HG02943 (cell line): ENCODE data around the gene CSNK2A1.
"Not testable (repeated sequence)": the region's sequence is repeated elsewhere in the genome, so short reads cannot be mapped to it uniquely, and the experiment has no call there.

Experiments
- ATAC-seq: cut with Tn5 transposase; IDR thresholded peaks from one replicate; pipeline ENCODE4 v1.9.1; 2021; ENCODE audit warnings: mild to moderate bottlenecking, low read depth, moderate library complexity; ENCODE audit not compliant: unreplicated experiment

The CSNK2A1 gene

DNA sequence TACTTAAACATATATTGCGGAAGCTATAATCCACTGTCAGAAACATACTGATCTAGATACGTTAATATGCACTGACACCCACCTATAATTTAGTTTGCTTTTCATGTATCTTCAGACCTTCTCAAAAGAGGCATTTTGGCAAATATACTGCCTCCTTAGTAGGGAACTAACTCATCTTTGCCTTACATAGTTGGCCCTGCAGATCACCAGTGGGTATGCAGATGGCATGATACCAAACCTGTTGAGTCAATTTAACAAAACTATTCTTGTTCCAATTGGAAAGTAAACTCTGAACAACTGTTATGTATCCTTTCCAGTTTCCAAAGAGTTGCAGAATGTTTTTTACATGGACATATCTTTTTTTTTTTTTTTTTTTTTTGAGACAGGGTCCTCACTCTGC, 45.6 kb downstream of the CSNK2A1 start:
- ATAC-seq: no peak

DNA sequence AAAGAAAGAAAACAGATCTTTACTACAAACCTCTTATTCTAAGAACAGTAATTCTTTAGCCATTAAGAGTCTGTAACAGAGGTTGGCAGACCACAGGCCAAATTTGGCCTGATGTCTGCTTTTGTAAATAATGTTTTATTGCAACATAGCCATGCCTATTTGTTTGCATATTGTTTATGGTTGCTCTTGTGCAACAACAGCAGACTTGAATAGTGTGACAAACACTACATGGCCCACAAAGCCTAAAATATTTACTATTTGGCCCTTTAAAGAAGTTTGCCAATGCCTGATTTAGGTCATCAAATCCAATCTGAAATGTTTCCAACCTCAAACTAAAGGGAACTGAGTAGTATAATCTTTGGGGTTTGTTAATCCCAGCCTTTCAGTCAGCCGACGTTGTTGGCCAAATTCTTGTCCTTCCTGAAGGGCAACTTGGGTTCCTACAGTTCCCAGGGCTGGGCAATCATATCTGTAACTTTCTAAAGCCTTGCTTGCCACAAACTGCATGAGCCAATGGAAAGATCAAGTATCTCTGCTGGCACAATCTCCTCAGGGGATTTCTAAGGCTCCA, 47.4 kb downstream of the CSNK2A1 start:
- no peak for ATAC-seq

GRCh38 chr20:492159-492558, 51.4 kb downstream of the CSNK2A1 start:
- no peak for ATAC-seq

GRCh38 chr20:487655-488054, 55.9 kb downstream of the CSNK2A1 start:
- ATAC-seq: no peak

GRCh38 chr20:483815-484644, 59.6 kb downstream of the CSNK2A1 start:
- no peak for ATAC-seq

GRCh38 chr20:481167-481566, 62.4 kb downstream of the CSNK2A1 start:
- no peak for ATAC-seq

- ATAC-seq: no peak
Observed at GRCh38 chr20:480044-480443, 63.5 kb downstream of the CSNK2A1 start.

GRCh38 chr20:479487-479886, 64.1 kb downstream of the CSNK2A1 start:
- no peak for ATAC-seq

DNA sequence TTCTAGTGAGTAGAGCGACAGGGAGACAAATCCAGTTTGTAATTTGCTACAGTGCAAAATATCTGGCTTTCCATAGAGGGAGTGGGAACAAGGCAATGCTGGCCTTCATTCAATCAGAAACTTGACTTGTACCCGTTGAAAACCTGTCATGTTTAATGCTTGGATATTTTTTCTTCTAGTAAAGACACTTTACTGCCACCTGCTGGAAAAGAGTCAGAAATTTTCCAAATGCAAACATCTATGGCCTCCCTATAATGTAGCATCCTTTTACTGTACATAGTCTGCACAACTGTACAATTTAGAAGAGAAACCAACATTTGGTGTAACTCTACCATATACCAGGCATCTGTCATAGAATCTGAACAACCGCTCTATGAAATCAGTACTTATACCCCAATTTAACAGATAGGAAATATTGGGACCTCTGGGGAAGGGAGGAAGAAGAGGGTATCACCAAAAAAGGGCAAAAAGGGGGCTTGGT, 64.6 kb downstream of the CSNK2A1 start:
- no peak for ATAC-seq

- no peak for ATAC-seq
Observed at GRCh38 chr20:478010-478948, 65.3 kb downstream of the CSNK2A1 start.

- not testable (repeated sequence) for ATAC-seq
Observed at GRCh38 chr20:476561-477249, 66.9 kb downstream of the CSNK2A1 start.

GRCh38 chr20:475463-476357, 67.9 kb downstream of the CSNK2A1 start:
- ATAC-seq: no peak

GRCh38 chr20:474581-474980, 69.0 kb downstream of the CSNK2A1 start:
- no peak for ATAC-seq

GRCh38 chr20:472889-473292, 70.7 kb downstream of the CSNK2A1 start:
- ATAC-seq: no peak

DNA sequence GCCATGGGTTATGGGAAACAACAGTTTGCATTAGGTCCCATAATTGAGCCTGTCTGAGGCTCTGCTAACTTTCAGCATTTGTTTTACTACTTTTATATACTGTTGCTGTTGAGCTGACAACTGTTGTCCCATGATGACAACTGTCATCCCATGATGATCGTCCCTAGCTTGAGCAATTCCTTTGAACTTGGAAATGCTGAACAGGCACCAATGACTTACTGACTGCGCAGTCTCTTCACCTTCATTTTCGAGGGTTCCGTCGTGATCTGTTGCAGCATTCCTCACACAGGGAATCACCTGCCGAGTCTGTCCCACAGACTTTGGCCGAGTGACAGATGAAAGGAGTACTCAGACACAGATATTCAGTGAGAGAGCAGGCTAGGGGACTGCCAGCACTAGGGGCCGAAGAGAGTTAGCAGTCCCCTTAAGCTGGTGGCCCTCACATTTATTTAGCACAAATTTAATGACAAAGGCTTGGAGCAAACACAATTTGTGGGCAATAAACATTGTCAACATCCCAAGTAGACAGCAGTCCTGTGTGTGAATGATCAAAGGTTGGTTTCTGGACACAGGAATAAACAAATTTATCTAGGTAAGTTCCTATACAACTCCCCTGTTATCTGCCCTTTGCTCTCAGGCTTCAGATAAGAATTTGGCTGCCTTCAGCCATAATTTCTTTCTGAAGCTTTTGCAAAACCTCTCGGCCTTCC, 71.3 kb downstream of the CSNK2A1 start:
- no peak for ATAC-seq

GRCh38 chr20:469746-470490, 73.7 kb downstream of the CSNK2A1 start:
- no peak for ATAC-seq

DNA sequence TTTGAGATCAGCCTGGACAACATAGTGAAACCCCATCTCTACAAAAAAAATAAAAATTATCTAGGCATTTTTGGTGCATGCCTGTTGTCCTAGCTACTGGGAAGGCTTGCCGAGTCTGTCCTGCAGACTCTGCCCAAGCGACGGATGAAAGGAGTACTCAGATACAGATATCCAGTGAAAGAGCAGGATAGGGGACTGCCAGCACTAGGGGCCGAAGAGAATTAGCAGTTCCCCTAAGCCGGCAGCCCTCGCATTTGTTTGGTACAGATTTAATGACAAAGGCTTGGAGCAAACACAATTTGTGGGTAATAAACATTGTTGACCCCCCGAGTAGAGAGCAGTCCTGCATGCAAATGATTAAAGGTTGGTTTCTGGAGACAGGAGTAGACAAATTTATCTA, 75.8 kb downstream of the CSNK2A1 start:
- ATAC-seq: no peak
